HEK293 (cell line): ENCODE data around the gene ADGRF4.
A peak's percentile ranks its signal among the peaks of the same experiment; 100 is the strongest.

Experiments used
- FEZF1 ChIP-seq: fragments of 450-650 bp; formaldehyde crosslinking; IDR thresholded peaks from 2 replicates; pipeline ENCODE4 v1.5.1; 2016; ENCODE audit warnings: missing biosample characterization, missing genetic modification characterization
- KLF7 ChIP-seq: fragments of 450-650 bp; formaldehyde crosslinking; IDR thresholded peaks from 2 replicates; pipeline ENCODE4 v1.5.1; 2016; ENCODE audit warnings: missing biosample characterization, missing genetic modification characterization, borderline replicate concordance
- OSR2 ChIP-seq: fragments of 450-650 bp; formaldehyde crosslinking; IDR thresholded peaks from 2 replicates; pipeline ENCODE4 v1.5.1; 2016; ENCODE audit warnings: missing biosample characterization, missing genetic modification characterization
- ZBTB10 ChIP-seq: fragments of 450-650 bp; formaldehyde crosslinking; IDR thresholded peaks from 2 replicates; pipeline ENCODE4 v1.5.1; 2016; ENCODE audit warnings: missing biosample characterization, missing genetic modification characterization
- ZFP3 ChIP-seq: fragments of 450-650 bp; formaldehyde crosslinking; IDR thresholded peaks from 2 replicates; pipeline ENCODE4 v1.5.1; 2016; ENCODE audit warnings: low read depth, missing biosample characterization, missing genetic modification characterization
- ZNF140 ChIP-seq: fragments of 450-650 bp; formaldehyde crosslinking; IDR thresholded peaks from 2 replicates; pipeline ENCODE4 v1.5.1; 2016; ENCODE audit warnings: missing biosample characterization, missing genetic modification characterization
- ZNF19 ChIP-seq: fragments of 450-650 bp; formaldehyde crosslinking; IDR thresholded peaks from 2 replicates; pipeline ENCODE4; 2016; ENCODE audit warnings: missing biosample characterization, missing genetic modification characterization, low read depth
- ZNF274 ChIP-seq, 2 experiments: fragments of 200-500 bp in 1 of 2; fragments of 450-650 bp in 1 of 2; sonication (Bioruptor generic) in 1 of 2; formaldehyde crosslinking in 1 of 2; IDR thresholded peaks; 2 replicates each; pipeline versions ENCODE4 v1.5.1 to v1.6.1; 2014 to 2016; ENCODE audit warnings: borderline replicate concordance in 1 of 2, inconsistent platforms in 1 of 2, low read length in 1 of 2, missing biosample characterization in 1 of 2, missing genetic modification characterization in 1 of 2
- ZNF324 ChIP-seq: fragments of 450-650 bp; formaldehyde crosslinking; IDR thresholded peaks from 2 replicates; pipeline ENCODE4 v1.5.1; 2016; ENCODE audit warnings: missing biosample characterization, missing genetic modification characterization
- ZNF354C ChIP-seq: fragments of 450-650 bp; formaldehyde crosslinking; IDR thresholded peaks from 2 replicates; pipeline ENCODE4 v1.5.1; 2016; ENCODE audit warnings: missing biosample characterization, missing genetic modification characterization, low read depth, borderline replicate concordance
- ZNF48 ChIP-seq: fragments of 450-650 bp; formaldehyde crosslinking; IDR thresholded peaks from 2 replicates; pipeline ENCODE4 v1.5.1; 2016; ENCODE audit warnings: missing biosample characterization, missing genetic modification characterization
- ZNF560 ChIP-seq: fragments of 450-650 bp; formaldehyde crosslinking; IDR thresholded peaks from 2 replicates; pipeline ENCODE4 v1.5.1; 2017; ENCODE audit warnings: missing biosample characterization, missing genetic modification characterization, borderline replicate concordance
- ZSCAN23 ChIP-seq: fragments of 450-650 bp; formaldehyde crosslinking; IDR thresholded peaks from 2 replicates; pipeline ENCODE4 v1.5.1; 2016; ENCODE audit warnings: missing biosample characterization, missing genetic modification characterization
- TF ChIP-seq, protein P1 (sequence below): fragments of 450-650 bp; formaldehyde crosslinking; IDR thresholded peaks from 2 replicates; pipeline ENCODE4 v1.5.1; 2017; ENCODE audit warnings: missing biosample characterization, missing genetic modification characterization
- TF ChIP-seq, protein P2 (sequence below): fragments of 450-650 bp; formaldehyde crosslinking; IDR thresholded peaks from 2 replicates; pipeline ENCODE4 v1.5.1; 2016; ENCODE audit warnings: missing biosample characterization, missing genetic modification characterization
- TF ChIP-seq, protein P3 (sequence below): fragments of 450-650 bp; formaldehyde crosslinking; IDR thresholded peaks from 2 replicates; pipeline ENCODE4 v1.5.1; 2016; ENCODE audit warnings: missing biosample characterization, missing genetic modification characterization, borderline replicate concordance
- TF ChIP-seq, protein P4 (sequence below): sonication (generic); formaldehyde crosslinking; IDR thresholded peaks from 2 replicates; pipeline ENCODE4 v1.8.1; 2022; ENCODE audit warnings: mild to moderate bottlenecking, moderate library complexity, missing genetic modification reagents
- TF ChIP-seq, protein P5 (sequence below): fragments of 450-650 bp; formaldehyde crosslinking; IDR thresholded peaks from 2 replicates; pipeline ENCODE4 v1.5.1; 2016; ENCODE audit warnings: missing biosample characterization, missing genetic modification characterization
- TF ChIP-seq, protein P6 (sequence below): fragments of 450-650 bp; formaldehyde crosslinking; IDR thresholded peaks from 2 replicates; pipeline ENCODE4 v1.5.0; 2017; ENCODE audit warnings: missing biosample characterization, missing genetic modification characterization, borderline replicate concordance

The ADGRF4 gene

DNA sequence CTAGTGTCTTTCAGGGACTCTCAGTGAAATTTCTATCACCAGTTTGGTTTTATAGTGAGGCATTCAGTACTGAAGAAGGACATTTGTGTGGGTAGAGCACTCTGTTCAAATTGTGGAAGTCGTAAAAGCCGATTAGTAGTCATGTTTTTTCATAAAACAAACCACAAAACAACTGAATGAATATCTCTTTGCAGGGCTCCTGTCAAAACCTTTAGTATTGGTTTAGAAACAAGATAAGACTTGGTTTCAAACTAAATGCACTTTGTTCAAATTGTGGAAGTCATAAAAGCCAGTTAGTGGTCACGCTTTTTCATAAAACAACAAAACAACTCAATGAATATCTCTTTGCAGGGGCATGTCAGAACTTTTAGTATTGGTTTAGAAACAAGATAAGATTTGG is 23.8 kb downstream of the ADGRF4 start (continued):
- no peak for TF ChIP-seq ZNF560 (tag by site-specific recombination)
- 0 out of 2 replicates have a peak, but pooled peaks have one; percentile 9 for TF ChIP-seq ZFP3 (tag by site-specific recombination)
- no peak for TF ChIP-seq ZNF324
- TF ChIP-seq ZNF274 (IDR thresholded peaks at IDR 0.05; ENCODE audit: low read length), result no peak
- no peak for TF ChIP-seq ZNF274 (tag by site-specific recombination; IDR thresholded peaks at IDR 0.05; ENCODE audit: borderline replicate concordance)
- TF ChIP-seq, protein P1, sequence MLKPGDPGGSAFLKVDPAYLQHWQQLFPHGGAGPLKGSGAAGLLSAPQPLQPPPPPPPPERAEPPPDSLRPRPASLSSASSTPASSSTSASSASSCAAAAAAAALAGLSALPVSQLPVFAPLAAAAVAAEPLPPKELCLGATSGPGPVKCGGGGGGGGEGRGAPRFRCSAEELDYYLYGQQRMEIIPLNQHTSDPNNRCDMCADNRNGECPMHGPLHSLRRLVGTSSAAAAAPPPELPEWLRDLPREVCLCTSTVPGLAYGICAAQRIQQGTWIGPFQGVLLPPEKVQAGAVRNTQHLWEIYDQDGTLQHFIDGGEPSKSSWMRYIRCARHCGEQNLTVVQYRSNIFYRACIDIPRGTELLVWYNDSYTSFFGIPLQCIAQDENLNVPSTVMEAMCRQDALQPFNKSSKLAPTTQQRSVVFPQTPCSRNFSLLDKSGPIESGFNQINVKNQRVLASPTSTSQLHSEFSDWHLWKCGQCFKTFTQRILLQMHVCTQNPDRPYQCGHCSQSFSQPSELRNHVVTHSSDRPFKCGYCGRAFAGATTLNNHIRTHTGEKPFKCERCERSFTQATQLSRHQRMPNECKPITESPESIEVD (tag by site-specific recombination), result peak; percentile 97
- TF ChIP-seq, protein P2, sequence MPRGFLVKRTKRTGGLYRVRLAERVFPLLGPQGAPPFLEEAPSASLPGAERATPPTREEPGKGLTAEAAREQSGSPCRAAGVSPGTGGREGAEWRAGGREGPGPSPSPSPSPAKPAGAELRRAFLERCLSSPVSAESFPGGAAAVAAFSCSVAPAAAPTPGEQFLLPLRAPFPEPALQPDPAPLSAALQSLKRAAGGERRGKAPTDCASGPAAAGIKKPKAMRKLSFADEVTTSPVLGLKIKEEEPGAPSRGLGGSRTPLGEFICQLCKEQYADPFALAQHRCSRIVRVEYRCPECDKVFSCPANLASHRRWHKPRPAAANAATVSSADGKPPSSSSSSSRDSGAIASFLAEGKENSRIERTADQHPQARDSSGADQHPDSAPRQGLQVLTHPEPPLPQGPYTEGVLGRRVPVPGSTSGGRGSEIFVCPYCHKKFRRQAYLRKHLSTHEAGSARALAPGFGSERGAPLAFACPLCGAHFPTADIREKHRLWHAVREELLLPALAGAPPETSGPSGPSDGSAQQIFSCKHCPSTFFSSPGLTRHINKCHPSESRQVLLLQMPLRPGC (tag by site-specific recombination), result peak; percentile 66; the same call in 1 of the 2 replicates
- peak; percentile 98 for TF ChIP-seq OSR2 (tag by site-specific recombination)
- TF ChIP-seq KLF7 (tag by site-specific recombination), result peak; percentile 38; the same call in 1 of the 2 replicates
- no peak for TF ChIP-seq ZBTB10 (tag by site-specific recombination)
- TF ChIP-seq FEZF1 (tag by site-specific recombination), result peak; percentile 99
- no peak for TF ChIP-seq ZNF140
- TF ChIP-seq, protein P3, sequence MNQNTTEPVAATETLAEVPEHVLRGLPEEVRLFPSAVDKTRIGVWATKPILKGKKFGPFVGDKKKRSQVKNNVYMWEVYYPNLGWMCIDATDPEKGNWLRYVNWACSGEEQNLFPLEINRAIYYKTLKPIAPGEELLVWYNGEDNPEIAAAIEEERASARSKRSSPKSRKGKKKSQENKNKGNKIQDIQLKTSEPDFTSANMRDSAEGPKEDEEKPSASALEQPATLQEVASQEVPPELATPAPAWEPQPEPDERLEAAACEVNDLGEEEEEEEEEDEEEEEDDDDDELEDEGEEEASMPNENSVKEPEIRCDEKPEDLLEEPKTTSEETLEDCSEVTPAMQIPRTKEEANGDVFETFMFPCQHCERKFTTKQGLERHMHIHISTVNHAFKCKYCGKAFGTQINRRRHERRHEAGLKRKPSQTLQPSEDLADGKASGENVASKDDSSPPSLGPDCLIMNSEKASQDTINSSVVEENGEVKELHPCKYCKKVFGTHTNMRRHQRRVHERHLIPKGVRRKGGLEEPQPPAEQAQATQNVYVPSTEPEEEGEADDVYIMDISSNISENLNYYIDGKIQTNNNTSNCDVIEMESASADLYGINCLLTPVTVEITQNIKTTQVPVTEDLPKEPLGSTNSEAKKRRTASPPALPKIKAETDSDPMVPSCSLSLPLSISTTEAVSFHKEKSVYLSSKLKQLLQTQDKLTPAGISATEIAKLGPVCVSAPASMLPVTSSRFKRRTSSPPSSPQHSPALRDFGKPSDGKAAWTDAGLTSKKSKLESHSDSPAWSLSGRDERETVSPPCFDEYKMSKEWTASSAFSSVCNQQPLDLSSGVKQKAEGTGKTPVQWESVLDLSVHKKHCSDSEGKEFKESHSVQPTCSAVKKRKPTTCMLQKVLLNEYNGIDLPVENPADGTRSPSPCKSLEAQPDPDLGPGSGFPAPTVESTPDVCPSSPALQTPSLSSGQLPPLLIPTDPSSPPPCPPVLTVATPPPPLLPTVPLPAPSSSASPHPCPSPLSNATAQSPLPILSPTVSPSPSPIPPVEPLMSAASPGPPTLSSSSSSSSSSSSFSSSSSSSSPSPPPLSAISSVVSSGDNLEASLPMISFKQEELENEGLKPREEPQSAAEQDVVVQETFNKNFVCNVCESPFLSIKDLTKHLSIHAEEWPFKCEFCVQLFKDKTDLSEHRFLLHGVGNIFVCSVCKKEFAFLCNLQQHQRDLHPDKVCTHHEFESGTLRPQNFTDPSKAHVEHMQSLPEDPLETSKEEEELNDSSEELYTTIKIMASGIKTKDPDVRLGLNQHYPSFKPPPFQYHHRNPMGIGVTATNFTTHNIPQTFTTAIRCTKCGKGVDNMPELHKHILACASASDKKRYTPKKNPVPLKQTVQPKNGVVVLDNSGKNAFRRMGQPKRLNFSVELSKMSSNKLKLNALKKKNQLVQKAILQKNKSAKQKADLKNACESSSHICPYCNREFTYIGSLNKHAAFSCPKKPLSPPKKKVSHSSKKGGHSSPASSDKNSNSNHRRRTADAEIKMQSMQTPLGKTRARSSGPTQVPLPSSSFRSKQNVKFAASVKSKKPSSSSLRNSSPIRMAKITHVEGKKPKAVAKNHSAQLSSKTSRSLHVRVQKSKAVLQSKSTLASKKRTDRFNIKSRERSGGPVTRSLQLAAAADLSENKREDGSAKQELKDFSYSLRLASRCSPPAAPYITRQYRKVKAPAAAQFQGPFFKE (tag by site-specific recombination), result no peak
- 0 out of 2 replicates have a peak, but pooled peaks have one; percentile 32 for TF ChIP-seq ZSCAN23
- TF ChIP-seq ZNF19 (tag by site-specific recombination), result 0 out of 2 replicates have a peak, but pooled peaks have one; percentile 51
- no peak for TF ChIP-seq ZNF354C (tag by site-specific recombination)
- TF ChIP-seq, protein P4, sequence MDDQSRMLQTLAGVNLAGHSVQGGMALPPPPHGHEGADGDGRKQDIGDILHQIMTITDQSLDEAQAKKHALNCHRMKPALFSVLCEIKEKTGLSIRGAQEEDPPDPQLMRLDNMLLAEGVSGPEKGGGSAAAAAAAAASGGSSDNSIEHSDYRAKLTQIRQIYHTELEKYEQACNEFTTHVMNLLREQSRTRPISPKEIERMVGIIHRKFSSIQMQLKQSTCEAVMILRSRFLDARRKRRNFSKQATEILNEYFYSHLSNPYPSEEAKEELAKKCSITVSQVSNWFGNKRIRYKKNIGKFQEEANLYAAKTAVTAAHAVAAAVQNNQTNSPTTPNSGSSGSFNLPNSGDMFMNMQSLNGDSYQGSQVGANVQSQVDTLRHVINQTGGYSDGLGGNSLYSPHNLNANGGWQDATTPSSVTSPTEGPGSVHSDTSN (CRISPR knock-in tag), result no peak
- TF ChIP-seq, protein P5, sequence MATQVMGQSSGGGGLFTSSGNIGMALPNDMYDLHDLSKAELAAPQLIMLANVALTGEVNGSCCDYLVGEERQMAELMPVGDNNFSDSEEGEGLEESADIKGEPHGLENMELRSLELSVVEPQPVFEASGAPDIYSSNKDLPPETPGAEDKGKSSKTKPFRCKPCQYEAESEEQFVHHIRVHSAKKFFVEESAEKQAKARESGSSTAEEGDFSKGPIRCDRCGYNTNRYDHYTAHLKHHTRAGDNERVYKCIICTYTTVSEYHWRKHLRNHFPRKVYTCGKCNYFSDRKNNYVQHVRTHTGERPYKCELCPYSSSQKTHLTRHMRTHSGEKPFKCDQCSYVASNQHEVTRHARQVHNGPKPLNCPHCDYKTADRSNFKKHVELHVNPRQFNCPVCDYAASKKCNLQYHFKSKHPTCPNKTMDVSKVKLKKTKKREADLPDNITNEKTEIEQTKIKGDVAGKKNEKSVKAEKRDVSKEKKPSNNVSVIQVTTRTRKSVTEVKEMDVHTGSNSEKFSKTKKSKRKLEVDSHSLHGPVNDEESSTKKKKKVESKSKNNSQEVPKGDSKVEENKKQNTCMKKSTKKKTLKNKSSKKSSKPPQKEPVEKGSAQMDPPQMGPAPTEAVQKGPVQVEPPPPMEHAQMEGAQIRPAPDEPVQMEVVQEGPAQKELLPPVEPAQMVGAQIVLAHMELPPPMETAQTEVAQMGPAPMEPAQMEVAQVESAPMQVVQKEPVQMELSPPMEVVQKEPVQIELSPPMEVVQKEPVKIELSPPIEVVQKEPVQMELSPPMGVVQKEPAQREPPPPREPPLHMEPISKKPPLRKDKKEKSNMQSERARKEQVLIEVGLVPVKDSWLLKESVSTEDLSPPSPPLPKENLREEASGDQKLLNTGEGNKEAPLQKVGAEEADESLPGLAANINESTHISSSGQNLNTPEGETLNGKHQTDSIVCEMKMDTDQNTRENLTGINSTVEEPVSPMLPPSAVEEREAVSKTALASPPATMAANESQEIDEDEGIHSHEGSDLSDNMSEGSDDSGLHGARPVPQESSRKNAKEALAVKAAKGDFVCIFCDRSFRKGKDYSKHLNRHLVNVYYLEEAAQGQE, result no peak
- TF ChIP-seq, protein P6, sequence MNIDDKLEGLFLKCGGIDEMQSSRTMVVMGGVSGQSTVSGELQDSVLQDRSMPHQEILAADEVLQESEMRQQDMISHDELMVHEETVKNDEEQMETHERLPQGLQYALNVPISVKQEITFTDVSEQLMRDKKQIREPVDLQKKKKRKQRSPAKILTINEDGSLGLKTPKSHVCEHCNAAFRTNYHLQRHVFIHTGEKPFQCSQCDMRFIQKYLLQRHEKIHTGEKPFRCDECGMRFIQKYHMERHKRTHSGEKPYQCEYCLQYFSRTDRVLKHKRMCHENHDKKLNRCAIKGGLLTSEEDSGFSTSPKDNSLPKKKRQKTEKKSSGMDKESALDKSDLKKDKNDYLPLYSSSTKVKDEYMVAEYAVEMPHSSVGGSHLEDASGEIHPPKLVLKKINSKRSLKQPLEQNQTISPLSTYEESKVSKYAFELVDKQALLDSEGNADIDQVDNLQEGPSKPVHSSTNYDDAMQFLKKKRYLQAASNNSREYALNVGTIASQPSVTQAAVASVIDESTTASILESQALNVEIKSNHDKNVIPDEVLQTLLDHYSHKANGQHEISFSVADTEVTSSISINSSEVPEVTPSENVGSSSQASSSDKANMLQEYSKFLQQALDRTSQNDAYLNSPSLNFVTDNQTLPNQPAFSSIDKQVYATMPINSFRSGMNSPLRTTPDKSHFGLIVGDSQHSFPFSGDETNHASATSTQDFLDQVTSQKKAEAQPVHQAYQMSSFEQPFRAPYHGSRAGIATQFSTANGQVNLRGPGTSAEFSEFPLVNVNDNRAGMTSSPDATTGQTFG, result no peak
- no peak for TF ChIP-seq ZNF48 (tag by site-specific recombination)
